Liver (tissue), 9 donors: Measurements from ENCODE around the gene TMEM18. TPM values are rescaled to one million over a fixed set of nuclear protein-coding genes. Genes with fewer than 3 reads are reported as not detected.

ENCODE experiments used
- DNase-seq: peaks from one replicate; pipeline ENCODE4 v3.0.0-alpha.2; 2017; ENCODE audit warnings: low spot score
- H3K27ac ChIP-seq, 2 donors: one replicate each; pipeline ENCODE4 v1.7.0; 2013; ENCODE audit warnings: inconsistent platforms in 2 of 2, low read length in 2 of 2, control low read depth in 1 of 2, low read depth in 1 of 2, mild to moderate bottlenecking in 1 of 2
- H3K27me3 ChIP-seq, 4 donors: one replicate each; pipeline versions ENCODE4 v1.6.1 to v1.7.0; 2013; ENCODE audit warnings: low read length in 3 of 4, inconsistent platforms in 1 of 4, mild to moderate bottlenecking in 1 of 4, moderate library complexity in 1 of 4; ENCODE audit not compliant: control insufficient read depth in 4 of 4, insufficient read depth in 4 of 4
- H3K36me3 ChIP-seq, 4 donors: one replicate each; pipeline versions ENCODE4 v1.6.1 to v1.7.0; 2013; ENCODE audit warnings: low read length in 3 of 4, mild to moderate bottlenecking in 3 of 4, low read depth in 1 of 4, moderate library complexity in 1 of 4; ENCODE audit not compliant: control insufficient read depth in 4 of 4, insufficient read depth in 3 of 4
- H3K4me1 ChIP-seq, 4 donors: one replicate each; pipeline versions ENCODE4 v1.6.1 to v1.7.0; 2013; ENCODE audit warnings: low read length in 3 of 4, mild to moderate bottlenecking in 3 of 4, moderate library complexity in 1 of 4; ENCODE audit not compliant: control insufficient read depth in 4 of 4, insufficient read depth in 4 of 4
- H3K4me3 ChIP-seq, 3 donors: one replicate each; pipeline versions ENCODE4 v1.6.1 to v1.7.0; 2013; ENCODE audit warnings: low read length in 3 of 3, control low read depth in 1 of 3, low read depth in 1 of 3, mild to moderate bottlenecking in 1 of 3
- H3K9ac ChIP-seq, 2 donors: one replicate each; pipeline ENCODE4 v1.7.0; 2013; ENCODE audit warnings: low read length in 2 of 2, mild to moderate bottlenecking in 2 of 2, moderate library complexity in 2 of 2, control low read depth in 1 of 2, low read depth in 1 of 2
- H3K9me3 ChIP-seq, 4 donors: one replicate each; pipeline versions ENCODE4 v1.6.1 to v1.7.0; 2013; ENCODE audit warnings: low read length in 3 of 4; ENCODE audit not compliant: control insufficient read depth in 4 of 4
- EGR1 ChIP-seq, 2 donors: IDR thresholded peaks; 2 replicates each; pipeline ENCODE4 v1.6.1; 2016 to 2018; ENCODE audit warnings: antibody characterized with exemption in 2 of 2, low read depth in 2 of 2
- FOXA1 ChIP-seq: IDR thresholded peaks from 2 replicates; pipeline ENCODE4 v1.6.1; 2016; ENCODE audit warnings: antibody characterized with exemption
- FOXA2 ChIP-seq: IDR thresholded peaks from 2 replicates; pipeline ENCODE4 v1.6.1; 2016; ENCODE audit warnings: antibody characterized with exemption
- GABPA ChIP-seq, 2 donors: IDR thresholded peaks in 1 of 2; conservative IDR thresholded peaks in 1 of 2; 2 replicates each; pipeline ENCODE4 v1.6.1; 2016; ENCODE audit warnings: antibody characterized with exemption in 2 of 2, mild to moderate bottlenecking in 1 of 2, moderate library complexity in 1 of 2
- HNF4A ChIP-seq, 2 donors: conservative IDR thresholded peaks; 2 replicates each; pipeline ENCODE4 v1.6.1; 2016; ENCODE audit warnings: antibody characterized with exemption in 2 of 2, mild to moderate bottlenecking in 2 of 2
- HNF4G ChIP-seq: IDR thresholded peaks from 2 replicates; pipeline ENCODE4 v1.6.1; 2016; ENCODE audit warnings: antibody characterized with exemption
- JUND ChIP-seq, 2 donors: IDR thresholded peaks; 2 replicates each; pipeline ENCODE4 v1.6.1; 2016; ENCODE audit warnings: antibody characterized with exemption in 2 of 2
- NR2F2 ChIP-seq: IDR thresholded peaks from 2 replicates; pipeline ENCODE4 v1.6.1; 2016; ENCODE audit warnings: antibody characterized with exemption
- RAD21 ChIP-seq, 2 donors: IDR thresholded peaks; 2 replicates each; pipeline ENCODE4 v1.6.1; 2016; ENCODE audit warnings: antibody characterized with exemption in 2 of 2, mild to moderate bottlenecking in 2 of 2
- RXRA ChIP-seq, 2 donors: IDR thresholded peaks; 2 replicates each; pipeline ENCODE4 v1.6.1; 2017 to 2018; ENCODE audit warnings: antibody characterized with exemption in 2 of 2, mild to moderate bottlenecking in 1 of 2
- SP1 ChIP-seq: IDR thresholded peaks from 2 replicates; pipeline ENCODE4 v1.6.1; 2018; ENCODE audit warnings: antibody characterized with exemption, mild to moderate bottlenecking
- TAF1 ChIP-seq: conservative IDR thresholded peaks from 2 replicates; pipeline ENCODE4 v1.6.1; 2016; ENCODE audit warnings: antibody characterized with exemption, mild to moderate bottlenecking
- YY1 ChIP-seq: IDR thresholded peaks from 2 replicates; pipeline ENCODE4 v1.6.1; 2016; ENCODE audit warnings: antibody characterized with exemption, mild to moderate bottlenecking
- WGBS: extraction: QIAGEN DNeasy Blood & Tissue Kit; methylation state at CpG from one replicate; pipeline ENCODE4 v1.1.7; 2013; 5-methylcytosine and 5-hydroxymethylcytosine counted together
- polyA plus RNA-seq, 2 donors: library from polyadenylated mRNA; stranded (reverse) in 1 of 2; unstranded in 1 of 2; fragments of 200-250 nt in 1 of 2; fragments of >200 nt in 1 of 2; fragmentation: Nextera tagmentation in 1 of 2; extraction: Ambion mirVana in 1 of 2; gene quantifications; one replicate each; pipeline versions ENCODE4 v1.2.1 to v1.2.3, GENCODE V29; 2013 to 2015
- total RNA-seq, 2 donors: library from RNA; depleted of rRNA; stranded (reverse); fragments of >200 nt; gene quantifications; one replicate each; pipeline ENCODE4 v1.2.3, GENCODE V29; 2014
- TF ChIP-seq, protein P1 (sequence below): IDR thresholded peaks from 2 replicates; pipeline ENCODE4 v1.6.1; 2016; ENCODE audit warnings: antibody characterized with exemption
- TF ChIP-seq, protein P2 (sequence below): IDR thresholded peaks from 2 replicates; pipeline ENCODE4 v1.6.1; 2016; ENCODE audit warnings: antibody characterized with exemption, mild to moderate bottlenecking
- TF ChIP-seq, protein P3 (sequence below): fragments of 150-350 bp; IDR thresholded peaks from 2 replicates; pipeline ENCODE4 v1.5.1; 2017; ENCODE audit warnings: improper control_type of control experiment, low read depth, low read length; ENCODE audit not compliant: missing input control
- TF ChIP-seq, protein P4 (sequence below): IDR thresholded peaks from 2 replicates; pipeline ENCODE4 v1.6.1; 2016; ENCODE audit warnings: antibody characterized with exemption
- TF ChIP-seq, protein P5 (sequence below): IDR thresholded peaks from 2 replicates; pipeline ENCODE4 v1.6.1; 2016; ENCODE audit warnings: antibody characterized with exemption
- donor health status: healthy.
- donor health status: healthy.
- donor health status: healthy.
- donor health status: healthy.
- donor health status: healthy.

TMEM18 gene
- total and polyA plus RNA-seq, 4 donors = 8.4 to 29.3 (median 10.9) TPM

DNA sequence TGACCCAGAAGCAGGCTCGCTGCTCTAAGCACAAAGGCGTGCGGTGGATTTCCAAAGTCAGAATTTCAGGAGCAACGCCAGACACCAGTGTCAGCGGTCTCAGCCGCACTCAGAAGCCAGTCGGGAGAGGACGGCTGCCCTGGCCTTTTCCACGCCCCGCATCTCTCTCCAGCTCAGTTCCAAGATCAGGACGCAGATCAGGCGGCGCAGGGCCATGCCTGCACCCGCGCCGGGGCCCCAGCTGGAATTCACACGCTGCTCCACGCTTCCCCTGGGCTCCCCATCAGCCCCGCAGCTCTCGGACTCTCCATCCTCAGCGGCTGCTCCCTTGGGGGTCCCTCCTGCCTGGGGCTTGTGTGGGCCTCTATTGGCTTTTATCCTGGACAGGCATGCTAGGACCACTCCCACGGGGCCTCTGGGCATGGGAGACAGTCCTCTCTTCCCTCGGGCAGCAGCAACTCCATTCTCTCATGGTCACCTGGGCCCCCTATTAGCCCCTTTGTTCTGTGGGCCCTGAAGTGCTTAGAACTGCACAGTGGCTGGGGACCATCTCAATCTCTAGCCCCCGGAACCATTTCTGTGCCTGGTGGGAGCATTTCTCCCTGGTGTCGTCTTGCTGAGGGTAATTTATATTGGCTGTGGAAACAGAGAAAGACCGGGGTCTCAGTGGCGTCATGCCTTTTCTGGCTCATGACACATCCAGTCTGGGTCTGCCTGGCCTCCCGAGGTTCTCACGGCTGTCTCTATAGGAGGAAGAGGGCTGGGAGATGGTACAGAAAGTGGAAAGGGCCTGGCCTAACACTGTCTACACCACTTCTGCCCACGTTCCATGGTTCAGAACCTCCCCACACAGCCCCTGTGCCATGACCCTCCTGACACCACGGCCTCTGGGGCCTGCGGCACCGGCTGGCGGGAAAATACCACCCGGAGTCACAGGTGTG, 14.9 kb upstream of the TMEM18 start:
- no peak overlapping the region for H3K27ac ChIP-seq
- no peaks in the 10 kb centered on the region for H3K27me3 ChIP-seq
- no peak for DNase-seq
- no peak for TF ChIP-seq FOXA2
- no peak for TF ChIP-seq JUND (IDR thresholded peaks at IDR 0.05)
- no peak for TF ChIP-seq NR2F2
- no peak for TF ChIP-seq GABPA (IDR thresholded peaks at IDR 0.05 in 1 of 2, conservative IDR thresholded peaks at IDR 0.05 in 1 of 2)
- TF ChIP-seq, protein P1, sequence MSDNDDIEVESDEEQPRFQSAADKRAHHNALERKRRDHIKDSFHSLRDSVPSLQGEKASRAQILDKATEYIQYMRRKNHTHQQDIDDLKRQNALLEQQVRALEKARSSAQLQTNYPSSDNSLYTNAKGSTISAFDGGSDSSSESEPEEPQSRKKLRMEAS = no peak
- TF ChIP-seq HNF4A (conservative IDR thresholded peaks at IDR 0.05) = no peak
- TF ChIP-seq, protein P2, sequence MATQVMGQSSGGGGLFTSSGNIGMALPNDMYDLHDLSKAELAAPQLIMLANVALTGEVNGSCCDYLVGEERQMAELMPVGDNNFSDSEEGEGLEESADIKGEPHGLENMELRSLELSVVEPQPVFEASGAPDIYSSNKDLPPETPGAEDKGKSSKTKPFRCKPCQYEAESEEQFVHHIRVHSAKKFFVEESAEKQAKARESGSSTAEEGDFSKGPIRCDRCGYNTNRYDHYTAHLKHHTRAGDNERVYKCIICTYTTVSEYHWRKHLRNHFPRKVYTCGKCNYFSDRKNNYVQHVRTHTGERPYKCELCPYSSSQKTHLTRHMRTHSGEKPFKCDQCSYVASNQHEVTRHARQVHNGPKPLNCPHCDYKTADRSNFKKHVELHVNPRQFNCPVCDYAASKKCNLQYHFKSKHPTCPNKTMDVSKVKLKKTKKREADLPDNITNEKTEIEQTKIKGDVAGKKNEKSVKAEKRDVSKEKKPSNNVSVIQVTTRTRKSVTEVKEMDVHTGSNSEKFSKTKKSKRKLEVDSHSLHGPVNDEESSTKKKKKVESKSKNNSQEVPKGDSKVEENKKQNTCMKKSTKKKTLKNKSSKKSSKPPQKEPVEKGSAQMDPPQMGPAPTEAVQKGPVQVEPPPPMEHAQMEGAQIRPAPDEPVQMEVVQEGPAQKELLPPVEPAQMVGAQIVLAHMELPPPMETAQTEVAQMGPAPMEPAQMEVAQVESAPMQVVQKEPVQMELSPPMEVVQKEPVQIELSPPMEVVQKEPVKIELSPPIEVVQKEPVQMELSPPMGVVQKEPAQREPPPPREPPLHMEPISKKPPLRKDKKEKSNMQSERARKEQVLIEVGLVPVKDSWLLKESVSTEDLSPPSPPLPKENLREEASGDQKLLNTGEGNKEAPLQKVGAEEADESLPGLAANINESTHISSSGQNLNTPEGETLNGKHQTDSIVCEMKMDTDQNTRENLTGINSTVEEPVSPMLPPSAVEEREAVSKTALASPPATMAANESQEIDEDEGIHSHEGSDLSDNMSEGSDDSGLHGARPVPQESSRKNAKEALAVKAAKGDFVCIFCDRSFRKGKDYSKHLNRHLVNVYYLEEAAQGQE = no peak
- TF ChIP-seq TAF1 = no peak
- TF ChIP-seq, protein P3, sequence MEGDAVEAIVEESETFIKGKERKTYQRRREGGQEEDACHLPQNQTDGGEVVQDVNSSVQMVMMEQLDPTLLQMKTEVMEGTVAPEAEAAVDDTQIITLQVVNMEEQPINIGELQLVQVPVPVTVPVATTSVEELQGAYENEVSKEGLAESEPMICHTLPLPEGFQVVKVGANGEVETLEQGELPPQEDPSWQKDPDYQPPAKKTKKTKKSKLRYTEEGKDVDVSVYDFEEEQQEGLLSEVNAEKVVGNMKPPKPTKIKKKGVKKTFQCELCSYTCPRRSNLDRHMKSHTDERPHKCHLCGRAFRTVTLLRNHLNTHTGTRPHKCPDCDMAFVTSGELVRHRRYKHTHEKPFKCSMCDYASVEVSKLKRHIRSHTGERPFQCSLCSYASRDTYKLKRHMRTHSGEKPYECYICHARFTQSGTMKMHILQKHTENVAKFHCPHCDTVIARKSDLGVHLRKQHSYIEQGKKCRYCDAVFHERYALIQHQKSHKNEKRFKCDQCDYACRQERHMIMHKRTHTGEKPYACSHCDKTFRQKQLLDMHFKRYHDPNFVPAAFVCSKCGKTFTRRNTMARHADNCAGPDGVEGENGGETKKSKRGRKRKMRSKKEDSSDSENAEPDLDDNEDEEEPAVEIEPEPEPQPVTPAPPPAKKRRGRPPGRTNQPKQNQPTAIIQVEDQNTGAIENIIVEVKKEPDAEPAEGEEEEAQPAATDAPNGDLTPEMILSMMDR = no peak
- no peak for TF ChIP-seq YY1
- TF ChIP-seq, protein P4, sequence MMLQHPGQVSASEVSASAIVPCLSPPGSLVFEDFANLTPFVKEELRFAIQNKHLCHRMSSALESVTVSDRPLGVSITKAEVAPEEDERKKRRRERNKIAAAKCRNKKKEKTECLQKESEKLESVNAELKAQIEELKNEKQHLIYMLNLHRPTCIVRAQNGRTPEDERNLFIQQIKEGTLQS = no peak
- no peak for TF ChIP-seq RXRA (IDR thresholded peaks at IDR 0.05)
- TF ChIP-seq EGR1 (IDR thresholded peaks at IDR 0.05; ENCODE audit: low read depth in 2 of 2) = no peak
- no peak for TF ChIP-seq SP1
- no peak for TF ChIP-seq HNF4G
- no peak for TF ChIP-seq RAD21 (IDR thresholded peaks at IDR 0.05)
- TF ChIP-seq FOXA1 = no peak
- TF ChIP-seq, protein P5, sequence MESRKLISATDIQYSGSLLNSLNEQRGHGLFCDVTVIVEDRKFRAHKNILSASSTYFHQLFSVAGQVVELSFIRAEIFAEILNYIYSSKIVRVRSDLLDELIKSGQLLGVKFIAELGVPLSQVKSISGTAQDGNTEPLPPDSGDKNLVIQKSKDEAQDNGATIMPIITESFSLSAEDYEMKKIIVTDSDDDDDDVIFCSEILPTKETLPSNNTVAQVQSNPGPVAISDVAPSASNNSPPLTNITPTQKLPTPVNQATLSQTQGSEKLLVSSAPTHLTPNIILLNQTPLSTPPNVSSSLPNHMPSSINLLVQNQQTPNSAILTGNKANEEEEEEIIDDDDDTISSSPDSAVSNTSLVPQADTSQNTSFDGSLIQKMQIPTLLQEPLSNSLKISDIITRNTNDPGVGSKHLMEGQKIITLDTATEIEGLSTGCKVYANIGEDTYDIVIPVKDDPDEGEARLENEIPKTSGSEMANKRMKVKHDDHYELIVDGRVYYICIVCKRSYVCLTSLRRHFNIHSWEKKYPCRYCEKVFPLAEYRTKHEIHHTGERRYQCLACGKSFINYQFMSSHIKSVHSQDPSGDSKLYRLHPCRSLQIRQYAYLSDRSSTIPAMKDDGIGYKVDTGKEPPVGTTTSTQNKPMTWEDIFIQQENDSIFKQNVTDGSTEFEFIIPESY = no peak
- no peaks in the 10 kb centered on the region for H3K36me3 ChIP-seq
- peaks cover 0 to 2% (median 0%) of the 10 kb centered on the region in 4 donors for H3K4me1 ChIP-seq
- WGBS = 93% methylated on average over 35 of the region's 35 CpGs
- H3K9me3 ChIP-seq = no peaks in the 10 kb centered on the region
- H3K9ac ChIP-seq = no peak overlapping the region
- H3K4me3 ChIP-seq = no peak overlapping the region
